RPMI7951 (cell line): ENCODE results near the gene DVL1. TPM values are rescaled to one million over a fixed set of nuclear protein-coding genes. Genes with fewer than 3 reads are reported as not detected.

ENCODE experiments used
- total RNA-seq: library from RNA; depleted of rRNA; stranded (reverse); fragments of >200 nt; shearing (Covaris generic); gene quantifications from 2 replicates; pipeline ENCODE4 v1.2.3, GENCODE V29; 2014; rRNA removed

The DVL1 gene
- total RNA-seq, 1 experiment from 2014 or later: 24.0 TPM

Other genes with a start within 250 kb of the DVL1 start
- gene C1orf159, start 233.3 kb downstream of the DVL1 start, total RNA-seq: 10.3 and 16.2 TPM in 2 replicates
- gene TTLL10, start 175.5 kb downstream of the DVL1 start, total RNA-seq: not detected in 2 replicates
- gene TNFRSF18, start 142.8 kb downstream of the DVL1 start, total RNA-seq: not detected in 2 replicates
- gene TNFRSF4, start 135.3 kb downstream of the DVL1 start, total RNA-seq: 0.10 TPM in 1 of 2 replicates, not detected in the other
- 74.4 and 80.5 TPM in 2 replicates for gene SDF4, start 117.4 kb downstream of the DVL1 start, total RNA-seq
- 13.9 and 18.2 TPM in 2 replicates for gene B3GALT6, start 117.2 kb downstream of the DVL1 start, total RNA-seq
- gene C1QTNF12, start 102.7 kb downstream of the DVL1 start, total RNA-seq: not detected in 2 replicates
- gene UBE2J2, start 75.6 kb downstream of the DVL1 start, total RNA-seq: 54.3 and 61.9 TPM in 2 replicates
- gene SCNN1D, start 69.0 kb downstream of the DVL1 start, total RNA-seq: 0.39 and 0.84 TPM in 2 replicates
- gene ACAP3, start 41.5 kb downstream of the DVL1 start, total RNA-seq: 10.3 and 19.1 TPM in 2 replicates
- 15.7 and 27.4 TPM in 2 replicates for gene PUSL1, start 40.8 kb downstream of the DVL1 start, total RNA-seq
- gene INTS11, start 24.8 kb downstream of the DVL1 start, total RNA-seq: 62.6 and 75.4 TPM in 2 replicates
- gene CPTP, start 24.6 kb downstream of the DVL1 start, total RNA-seq: 18.7 and 23.9 TPM in 2 replicates
- 0.48 and 0.68 TPM in 2 replicates for gene TAS1R3, start 18.1 kb downstream of the DVL1 start, total RNA-seq
- 4.0 and 4.1 TPM in 2 replicates for gene MXRA8, start 9.1 kb upstream of the DVL1 start, total RNA-seq
- gene AURKAIP1, start 25.8 kb upstream of the DVL1 start, total RNA-seq: 141 and 204 TPM in 2 replicates
- gene CCNL2, start 49.9 kb upstream of the DVL1 start, total RNA-seq: 62.8 and 66.2 TPM in 2 replicates
- 227 and 241 TPM in 2 replicates for gene MRPL20, start 57.9 kb upstream of the DVL1 start, total RNA-seq
- gene ANKRD65, start 71.9 kb upstream of the DVL1 start, total RNA-seq: not detected in 2 replicates
- gene VWA1, start 86.3 kb upstream of the DVL1 start, total RNA-seq: 5.6 and 5.7 TPM in 2 replicates
- not detected in 2 replicates for gene ATAD3C, start 100.3 kb upstream of the DVL1 start, total RNA-seq
- gene ATAD3B, start 122.3 kb upstream of the DVL1 start, total RNA-seq: 11.3 and 15.9 TPM in 2 replicates
- 24.9 and 39.2 TPM in 2 replicates for gene ATAD3A, start 162.7 kb upstream of the DVL1 start, total RNA-seq
- not detected in 2 replicates for gene TMEM240, start 191.2 kb upstream of the DVL1 start, total RNA-seq
- 77.3 and 86.5 TPM in 2 replicates for gene SSU72, start 225.4 kb upstream of the DVL1 start, total RNA-seq